ENCODE data around the gene MGAT5B.

Gene MGAT5B

DNA sequence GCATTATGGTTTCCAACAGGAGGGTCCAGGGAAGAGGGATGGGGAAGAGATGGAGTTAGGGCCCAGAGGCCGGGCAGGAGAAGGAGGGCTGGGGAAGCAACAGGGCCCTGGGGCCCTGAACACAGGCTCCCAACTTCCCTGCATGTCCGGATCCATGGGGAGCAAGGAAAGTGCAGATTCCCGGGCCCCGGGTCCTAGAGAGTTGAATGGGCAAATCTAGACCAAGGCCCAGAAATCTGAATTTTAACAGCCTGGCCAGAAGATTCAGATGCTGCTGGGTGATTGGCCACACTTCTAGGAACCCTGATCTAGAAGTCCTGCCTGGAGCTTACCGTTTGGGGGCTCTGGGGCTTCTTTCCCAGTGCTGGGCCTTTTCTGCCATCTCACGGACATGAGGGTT lies 13.2 kb downstream of the MGAT5B start:
- in situ Hi-C loops (cut with MboI; ENCODE audit: low sequenced_read_pairs, unreplicated experiment), result no loop called here
- TF ChIP-seq, protein P1, sequence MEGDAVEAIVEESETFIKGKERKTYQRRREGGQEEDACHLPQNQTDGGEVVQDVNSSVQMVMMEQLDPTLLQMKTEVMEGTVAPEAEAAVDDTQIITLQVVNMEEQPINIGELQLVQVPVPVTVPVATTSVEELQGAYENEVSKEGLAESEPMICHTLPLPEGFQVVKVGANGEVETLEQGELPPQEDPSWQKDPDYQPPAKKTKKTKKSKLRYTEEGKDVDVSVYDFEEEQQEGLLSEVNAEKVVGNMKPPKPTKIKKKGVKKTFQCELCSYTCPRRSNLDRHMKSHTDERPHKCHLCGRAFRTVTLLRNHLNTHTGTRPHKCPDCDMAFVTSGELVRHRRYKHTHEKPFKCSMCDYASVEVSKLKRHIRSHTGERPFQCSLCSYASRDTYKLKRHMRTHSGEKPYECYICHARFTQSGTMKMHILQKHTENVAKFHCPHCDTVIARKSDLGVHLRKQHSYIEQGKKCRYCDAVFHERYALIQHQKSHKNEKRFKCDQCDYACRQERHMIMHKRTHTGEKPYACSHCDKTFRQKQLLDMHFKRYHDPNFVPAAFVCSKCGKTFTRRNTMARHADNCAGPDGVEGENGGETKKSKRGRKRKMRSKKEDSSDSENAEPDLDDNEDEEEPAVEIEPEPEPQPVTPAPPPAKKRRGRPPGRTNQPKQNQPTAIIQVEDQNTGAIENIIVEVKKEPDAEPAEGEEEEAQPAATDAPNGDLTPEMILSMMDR (IDR thresholded peaks at IDR 0.05; ENCODE audit: borderline replicate concordance, control extremely low read depth, extremely low read depth, insufficient read depth, missing control alignments), result no peak
- no peak for DNase-seq (ENCODE audit: low spot score)

DNA sequence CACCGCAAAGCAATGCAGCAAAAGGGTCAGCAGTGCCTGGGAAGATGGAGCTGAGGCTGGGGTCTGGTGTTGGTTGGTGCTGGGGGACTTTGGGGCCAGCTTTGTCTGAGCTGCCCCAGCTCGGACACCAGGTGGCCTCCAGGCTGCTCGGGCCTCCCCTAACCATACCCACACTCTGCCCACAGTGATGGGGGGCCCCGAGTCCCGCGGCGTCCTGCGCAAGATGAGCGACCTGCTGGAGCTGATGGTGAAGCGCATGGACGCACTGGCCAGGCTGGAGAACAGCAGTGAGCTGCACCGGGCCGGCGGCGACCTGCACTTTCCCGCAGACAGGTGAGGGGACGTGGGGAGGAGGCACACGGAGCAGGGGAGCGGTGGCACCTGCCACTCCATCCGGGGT lies 13.8 kb downstream of the MGAT5B start:
- TF ChIP-seq, protein P1 (IDR thresholded peaks at IDR 0.05; ENCODE audit: borderline replicate concordance, control extremely low read depth, extremely low read depth, insufficient read depth, missing control alignments), result no peak
- no peak for DNase-seq (ENCODE audit: low spot score)
- in situ Hi-C loops (cut with MboI; ENCODE audit: low sequenced_read_pairs, unreplicated experiment), result no loop called here

DNA sequence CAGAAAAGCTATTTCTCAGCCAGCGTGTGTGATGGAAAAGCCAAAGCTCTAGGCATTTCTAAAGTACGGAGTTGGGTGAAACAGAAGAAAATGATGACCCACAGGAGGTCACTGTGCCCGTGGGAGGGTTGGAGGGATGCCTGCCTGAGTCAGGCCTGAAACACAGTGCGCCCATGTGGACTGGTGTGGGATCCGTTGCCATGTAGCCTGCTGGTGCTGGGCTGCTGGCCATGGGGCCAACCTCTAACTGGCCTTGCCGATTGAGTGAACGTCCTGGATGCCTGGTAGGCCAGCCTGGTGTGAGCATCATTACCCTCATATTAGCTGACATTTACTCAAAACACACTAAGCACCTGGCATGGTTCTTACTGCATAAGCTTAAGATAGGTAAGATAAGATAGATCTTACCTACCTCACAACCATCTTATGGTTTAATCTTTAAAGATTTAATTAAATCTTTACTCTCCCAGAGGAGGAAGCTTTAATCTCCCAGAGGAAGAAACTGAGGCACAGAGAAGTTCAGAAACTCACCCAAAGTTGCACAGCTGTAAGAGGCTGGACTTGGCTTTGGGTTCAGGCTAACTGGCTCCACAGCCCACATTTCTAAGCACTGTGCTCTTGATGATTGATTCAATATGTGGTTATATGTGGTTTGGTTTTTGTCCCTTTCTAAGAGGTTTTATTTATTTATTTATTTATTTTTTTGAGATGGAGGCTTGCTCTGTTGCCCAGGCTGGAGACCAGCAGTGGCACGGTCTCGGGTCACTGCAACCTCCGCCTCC lies 15.7 kb downstream of the MGAT5B start:
- TF ChIP-seq, protein P1 (IDR thresholded peaks at IDR 0.05; ENCODE audit: borderline replicate concordance, control extremely low read depth, extremely low read depth, insufficient read depth, missing control alignments), result no peak
- no peak for DNase-seq (ENCODE audit: low spot score)
- in situ Hi-C loops (cut with MboI; ENCODE audit: low sequenced_read_pairs, unreplicated experiment), result no loop called here

DNA sequence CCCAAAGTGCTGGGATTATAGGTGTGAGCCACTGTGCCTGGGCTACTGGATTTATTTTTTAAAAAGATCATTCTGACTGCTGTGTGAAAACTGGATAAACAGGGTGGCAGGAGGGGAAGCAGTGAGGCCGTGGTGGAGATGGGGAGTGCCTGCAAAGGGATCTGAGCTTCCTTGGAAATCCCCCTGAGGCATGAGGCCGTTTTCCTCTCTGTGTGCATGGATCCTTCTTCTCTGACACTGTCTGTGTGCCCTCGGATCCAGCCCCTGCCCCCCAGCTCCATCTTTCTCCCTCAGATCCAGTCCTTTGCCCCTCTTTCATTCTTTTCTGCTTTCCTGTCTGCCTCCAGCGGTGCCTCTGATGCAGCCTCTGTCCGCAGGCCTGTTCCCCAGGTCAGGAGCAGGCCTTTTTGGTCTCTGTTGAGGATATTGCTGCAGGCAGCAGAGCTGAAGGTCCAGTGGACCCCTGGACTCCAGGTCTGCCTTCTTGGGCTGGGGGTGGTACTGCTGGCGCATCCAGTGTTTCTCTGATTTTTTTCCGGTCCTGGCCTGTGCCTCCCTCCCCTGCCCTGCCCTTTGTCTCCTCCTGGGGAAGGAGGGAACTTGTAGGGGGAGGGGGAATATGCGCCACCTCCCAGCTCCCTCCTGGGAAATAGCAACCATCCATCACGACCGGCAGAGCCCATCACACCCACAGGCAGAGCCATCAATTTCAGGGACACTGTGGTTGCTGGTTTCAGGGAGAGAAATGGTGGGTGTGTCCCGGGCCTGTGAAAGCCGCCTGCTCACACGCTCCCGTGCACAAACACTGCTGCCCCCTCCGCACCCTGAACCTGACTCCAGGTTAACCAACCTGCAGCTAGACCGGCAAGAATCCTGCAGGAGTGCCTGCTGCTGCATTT lies 17.0 kb downstream of the MGAT5B start:
- TF ChIP-seq, protein P1 (IDR thresholded peaks at IDR 0.05; ENCODE audit: borderline replicate concordance, control extremely low read depth, extremely low read depth, insufficient read depth, missing control alignments), result no peak
- in situ Hi-C loops (cut with MboI; ENCODE audit: low sequenced_read_pairs, unreplicated experiment), result no loop called here
- no peak for DNase-seq (ENCODE audit: low spot score)

DNA sequence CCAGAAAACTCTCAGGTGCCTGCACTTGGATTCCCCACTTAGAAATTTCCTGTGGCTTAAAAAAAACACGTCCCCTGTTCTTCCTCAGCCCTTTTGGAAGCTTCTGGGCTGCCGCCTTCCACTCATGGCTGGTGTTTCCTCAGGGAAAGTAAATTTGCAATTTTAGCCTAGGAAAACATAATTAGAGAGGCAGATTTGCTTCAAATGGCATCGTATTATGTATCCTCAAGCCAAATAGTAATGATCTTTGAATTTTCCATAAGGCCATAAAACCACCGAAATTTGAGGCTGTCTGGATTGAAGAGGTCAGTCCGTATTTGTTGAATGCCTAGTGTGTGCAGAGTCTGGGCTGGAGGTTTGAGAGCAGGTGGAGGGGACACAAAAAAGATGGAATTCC lies 17.7 kb downstream of the MGAT5B start:
- TF ChIP-seq, protein P1 (IDR thresholded peaks at IDR 0.05; ENCODE audit: borderline replicate concordance, control extremely low read depth, extremely low read depth, insufficient read depth, missing control alignments), result no peak
- DNase-seq (ENCODE audit: low spot score), result no peak
- in situ Hi-C loops (cut with MboI; ENCODE audit: low sequenced_read_pairs, unreplicated experiment), result no loop called here

DNA sequence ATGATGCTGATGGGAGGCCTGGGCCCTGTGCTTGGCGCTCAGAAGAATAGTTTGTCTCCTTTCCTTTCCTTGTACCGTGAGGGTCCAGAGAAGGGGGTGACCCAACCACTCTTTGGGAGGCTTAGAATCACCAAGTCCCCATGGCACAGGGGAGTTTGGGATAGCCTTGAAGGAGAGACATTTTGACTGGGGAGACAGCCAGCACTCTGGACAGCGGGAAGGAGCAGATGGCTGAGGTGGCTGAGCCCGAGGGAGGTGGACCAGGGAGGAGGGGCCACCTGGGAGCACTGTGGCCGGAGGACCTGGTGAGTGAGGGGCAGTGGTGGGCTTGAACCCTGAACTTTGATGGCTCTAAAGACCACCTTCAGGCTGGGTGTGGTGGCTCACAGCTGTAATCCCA lies 18.2 kb downstream of the MGAT5B start:
- no peak for DNase-seq (ENCODE audit: low spot score)
- in situ Hi-C loops (cut with MboI; ENCODE audit: low sequenced_read_pairs, unreplicated experiment), result no loop called here
- TF ChIP-seq, protein P1 (IDR thresholded peaks at IDR 0.05; ENCODE audit: borderline replicate concordance, control extremely low read depth, extremely low read depth, insufficient read depth, missing control alignments), result no peak
